Measurements from ENCODE around the gene GAN. TPM values are rescaled to one million over a fixed set of nuclear protein-coding genes. Genes with fewer than 3 reads are reported as not detected.

The GAN gene
- total RNA-seq, 4 donors from 2014 or later, result 7.9 to 18.5 (median 15.2) TPM

- H3K27me3 ChIP-seq, result no peaks in the 10 kb centered on the region
- intact Hi-C loops (cut with DNase I; ENCODE audit: low total_unique reads), result no loop called here
- DNase-seq, result peak; percentile 43 to 54
- H3K4me3 ChIP-seq, result peak overlapping the region; percentile 72 to 99
- TF ChIP-seq CTCF (IDR thresholded peaks at IDR 0.05) (peak in 3 of 4 experiments; percentile 8 to 32 (median 20)), POLR2A (IDR thresholded peaks at IDR 0.05) (no peak)
- H3K36me3 ChIP-seq, result no peaks in the 10 kb centered on the region
- H3K4me1 ChIP-seq, result peaks cover 7 to 10% of the 10 kb centered on the region in 2 donors
- H3K9me3 ChIP-seq, result no peaks in the 10 kb centered on the region
- H3K27ac ChIP-seq, result peak overlapping the region; percentile 88 to 90
Measured at GRCh38 chr16:81315271-81316175, 761 bp downstream of the GAN start.

GRCh38 chr16:81316176-81316496 lies 1.4 kb downstream of the GAN start:
- TF ChIP-seq POLR2A (IDR thresholded peaks at IDR 0.05) (no peak), CTCF (IDR thresholded peaks at IDR 0.05) (no peak)
- intact Hi-C loops (cut with DNase I; ENCODE audit: low total_unique reads), result no loop called here
- no peaks in the 10 kb centered on the region for H3K9me3 ChIP-seq
- no peaks in the 10 kb centered on the region for H3K27me3 ChIP-seq
- peak overlapping the region in 1 of 2 donors; percentile 99 for H3K4me3 ChIP-seq
- no peaks in the 10 kb centered on the region for H3K36me3 ChIP-seq
- H3K4me1 ChIP-seq, result peaks cover 7 to 10% of the 10 kb centered on the region in 2 donors
- peak overlapping the region in 1 of 2 donors; percentile 88 for H3K27ac ChIP-seq
- no peak for DNase-seq

GRCh38 chr16:81318711-81319110 lies 3.9 kb downstream of the GAN start:
- no peak overlapping the region for H3K27ac ChIP-seq
- no peaks in the 10 kb centered on the region for H3K36me3 ChIP-seq
- DNase-seq, result no peak
- no peaks in the 10 kb centered on the region for H3K9me3 ChIP-seq
- no peaks in the 10 kb centered on the region for H3K27me3 ChIP-seq
- TF ChIP-seq POLR2A (IDR thresholded peaks at IDR 0.05) (no peak), CTCF (IDR thresholded peaks at IDR 0.05) (no peak)
- peaks cover 4 to 7% of the 10 kb centered on the region in 2 donors for H3K4me1 ChIP-seq
- no peak overlapping the region for H3K4me3 ChIP-seq
- intact Hi-C loops (cut with DNase I; ENCODE audit: low total_unique reads), result no loop called here

GRCh38 chr16:81319221-81319912 lies 4.6 kb downstream of the GAN start:
- Histone ChIP-seq H3K4me3 (no peak overlapping the region), H3K9me3 (no peaks in the 10 kb centered on the region), H3K27me3 (no peaks in the 10 kb centered on the region), H3K27ac (peak overlapping the region; percentile 13 to 21), H3K36me3 (no peaks in the 10 kb centered on the region), H3K4me1 (peaks cover 0 to 7% of the 10 kb centered on the region in 2 donors)
- DNase-seq, result no peak
- TF ChIP-seq POLR2A (IDR thresholded peaks at IDR 0.05) (no peak), CTCF (IDR thresholded peaks at IDR 0.05) (no peak)
- intact Hi-C loops (cut with DNase I; ENCODE audit: low total_unique reads), result no loop called here

- H3K27me3 ChIP-seq, result no peaks in the 10 kb centered on the region
- no peak overlapping the region for H3K27ac ChIP-seq
- no peaks in the 10 kb centered on the region for H3K9me3 ChIP-seq
- intact Hi-C loops (cut with DNase I; ENCODE audit: low total_unique reads), result no loop called here
- H3K4me3 ChIP-seq, result no peak overlapping the region
- H3K36me3 ChIP-seq, result no peaks in the 10 kb centered on the region
- no peak for TF ChIP-seq CTCF (IDR thresholded peaks at IDR 0.05)
- TF ChIP-seq POLR2A (IDR thresholded peaks at IDR 0.05), result no peak
- peaks cover 0 to 5% of the 10 kb centered on the region in 2 donors for H3K4me1 ChIP-seq
- no peak for DNase-seq
Measured at GRCh38 chr16:81321039-81321438, 6.3 kb downstream of the GAN start.
